Measurements from ENCODE around the gene MGMT. TPM values are rescaled to one million over a fixed set of nuclear protein-coding genes. Genes with fewer than 3 reads are reported as not detected.

MGMT gene
- total and polyA plus RNA-seq, 2 donors (not counting 3 experiments of a cell fraction or from before 2014, with no cell fraction given) = 15.0 to 15.2 TPM

DNA sequence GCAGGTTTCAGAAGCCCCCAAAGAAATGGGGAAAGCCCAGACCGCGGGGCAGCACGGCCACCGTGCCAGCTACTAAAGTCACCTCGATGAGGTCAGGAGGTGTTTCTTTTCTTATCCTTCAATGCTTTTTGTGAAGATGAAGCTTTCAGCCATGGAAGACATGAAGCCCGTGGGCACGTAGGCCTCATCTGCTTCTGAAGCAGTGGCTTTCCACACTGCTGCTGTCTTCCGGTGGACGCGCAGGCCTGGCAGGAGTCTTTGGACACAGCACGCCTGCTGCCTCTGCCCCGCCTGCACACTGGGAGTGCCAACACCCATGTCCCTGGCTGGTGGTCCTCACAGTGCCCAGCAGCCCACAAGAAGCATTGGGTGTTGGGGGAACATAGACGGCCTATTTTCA, 311.5 kb downstream of the MGMT start:
- POLR2A ChIA-PET = no interaction called here
- Histone ChIP-seq H3K27me3 (ENCODE audit: control insufficient read depth in 2 of 2, insufficient read depth in 2 of 2, low read length in 2 of 2) (no peaks in the 10 kb centered on the region), H3K9ac (replicated peaks; ENCODE audit: extremely low read depth, insufficient read depth, low read length) (no peak overlapping the region), H3K4me1 (ENCODE audit: control insufficient read depth, extremely low read depth, insufficient read depth, low read length) (no peaks in the 10 kb centered on the region), H4K20me1 (replicated peaks; ENCODE audit: control insufficient read depth, extremely low read depth, insufficient read depth, low read length) (no peaks in the 10 kb centered on the region), H3K9me3 (replicated peaks; ENCODE audit: control insufficient read depth, insufficient read depth, low read length) (peaks cover 5% of the 10 kb centered on the region), H3K27ac (ENCODE audit: insufficient read depth, low read depth, low read length) (no peak overlapping the region), H3K79me2 (ENCODE audit: control insufficient read depth, insufficient read depth, low read length) (no peaks in the 10 kb centered on the region), H3K36me3 (ENCODE audit: control insufficient read depth in 2 of 2, extremely low read depth in 1 of 2, insufficient read depth in 2 of 2, low read length in 2 of 2) (no peaks in the 10 kb centered on the region), H3K4me3 (replicated peaks in 1 of 3; ENCODE audit: insufficient read depth in 1 of 3, low read depth in 1 of 3, low read length in 3 of 3) (no peak overlapping the region), H2AFZ (ENCODE audit: low read depth, low read length) (no peak overlapping the region), H3K4me2 (ENCODE audit: insufficient read depth, low read length) (no peak overlapping the region), H3K9me1 (replicated peaks; ENCODE audit: control insufficient read depth, extremely low read depth, insufficient read depth, low read length) (no peaks in the 10 kb centered on the region)
- TF ChIP-seq EZH2 (IDR thresholded peaks at IDR 0.05; ENCODE audit: borderline replicate concordance, low read depth, low read length, severe bottlenecking) (no peak), FOS (IDR thresholded peaks at IDR 0.05; ENCODE audit: borderline replicate concordance, insufficient read depth, low read length) (no peak), GATA2 (IDR thresholded peaks at IDR 0.05; ENCODE audit: insufficient read depth, insufficient read length, low read depth, low read length) (no peak), MYC (IDR thresholded peaks at IDR 0.05; ENCODE audit: low read depth, low read length) (no peak), POLR2A (IDR thresholded peaks at IDR 0.05; ENCODE audit: low read depth, low read length) (no peak), POLR2AphosphoS5 (IDR thresholded peaks at IDR 0.05; ENCODE audit: insufficient read depth, low read depth, low read length) (no peak), JUN (IDR thresholded peaks at IDR 0.05; ENCODE audit: borderline replicate concordance, insufficient read depth, insufficient read length, low read depth) (no peak)
- TF ChIP-seq, protein P1, sequence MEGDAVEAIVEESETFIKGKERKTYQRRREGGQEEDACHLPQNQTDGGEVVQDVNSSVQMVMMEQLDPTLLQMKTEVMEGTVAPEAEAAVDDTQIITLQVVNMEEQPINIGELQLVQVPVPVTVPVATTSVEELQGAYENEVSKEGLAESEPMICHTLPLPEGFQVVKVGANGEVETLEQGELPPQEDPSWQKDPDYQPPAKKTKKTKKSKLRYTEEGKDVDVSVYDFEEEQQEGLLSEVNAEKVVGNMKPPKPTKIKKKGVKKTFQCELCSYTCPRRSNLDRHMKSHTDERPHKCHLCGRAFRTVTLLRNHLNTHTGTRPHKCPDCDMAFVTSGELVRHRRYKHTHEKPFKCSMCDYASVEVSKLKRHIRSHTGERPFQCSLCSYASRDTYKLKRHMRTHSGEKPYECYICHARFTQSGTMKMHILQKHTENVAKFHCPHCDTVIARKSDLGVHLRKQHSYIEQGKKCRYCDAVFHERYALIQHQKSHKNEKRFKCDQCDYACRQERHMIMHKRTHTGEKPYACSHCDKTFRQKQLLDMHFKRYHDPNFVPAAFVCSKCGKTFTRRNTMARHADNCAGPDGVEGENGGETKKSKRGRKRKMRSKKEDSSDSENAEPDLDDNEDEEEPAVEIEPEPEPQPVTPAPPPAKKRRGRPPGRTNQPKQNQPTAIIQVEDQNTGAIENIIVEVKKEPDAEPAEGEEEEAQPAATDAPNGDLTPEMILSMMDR (IDR thresholded peaks at IDR 0.05; ENCODE audit: extremely low read depth in 1 of 2, insufficient read depth in 1 of 2, low read depth in 1 of 2, low read length in 2 of 2) = no peak
- TF ChIP-seq, protein P2, sequence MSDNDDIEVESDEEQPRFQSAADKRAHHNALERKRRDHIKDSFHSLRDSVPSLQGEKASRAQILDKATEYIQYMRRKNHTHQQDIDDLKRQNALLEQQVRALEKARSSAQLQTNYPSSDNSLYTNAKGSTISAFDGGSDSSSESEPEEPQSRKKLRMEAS (IDR thresholded peaks at IDR 0.05; ENCODE audit: insufficient read depth, insufficient read length) = no peak
- CTCF ChIA-PET = no interaction called here
- DNase-seq (ENCODE audit: low read depth, low spot score) (no peak), FAIRE-seq (no peak)
- no TSS peak for BruUV-seq (replicated peaks)
- intact Hi-C loops (cut with micrococcal nuclease) = no loop called here
- dilution Hi-C loops (cut with MboI; ENCODE audit: extremely low pct_ligation_motif_present, low sequenced_read_pairs) = no loop called here
